ENCODE results near the gene CDKAL1. TPM values are rescaled to one million over a fixed set of nuclear protein-coding genes. Genes with fewer than 3 reads are reported as not detected.

Gene CDKAL1
- total and polyA plus RNA-seq, 2 of the 8 experiments (the other 6 are each of a cell fraction or from before 2014, with no cell fraction given): 8.4 to 24.6 TPM

- TF ChIP-seq CHD7 (IDR thresholded peaks at IDR 0.05; ENCODE audit: insufficient replicate concordance, low read length) (no peak), SAP30 (IDR thresholded peaks at IDR 0.05; ENCODE audit: insufficient read depth, insufficient replicate concordance, low read length) (no peak), SP2 (IDR thresholded peaks at IDR 0.05; ENCODE audit: low read length) (no peak), TCF12 (IDR thresholded peaks at IDR 0.05; ENCODE audit: low read depth, low read length) (no peak), SRF (IDR thresholded peaks at IDR 0.05; ENCODE audit: low read depth, low read length) (no peak), EZH2 (IDR thresholded peaks at IDR 0.05; ENCODE audit: low read depth, low read length, severe bottlenecking) (no peak), SIN3A (conservative IDR thresholded peaks at IDR 0.05 in 1 of 2, IDR thresholded peaks at IDR 0.05 in 1 of 2; ENCODE audit: low read depth in 1 of 2, low read length in 2 of 2) (no peak), POLR2A (IDR thresholded peaks at IDR 0.05; ENCODE audit: control extremely low read depth in 1 of 2, low read depth in 2 of 2, low read length in 2 of 2) (no peak), TBP (IDR thresholded peaks at IDR 0.05; ENCODE audit: low read depth, low read length) (no peak)
- TF ChIP-seq, protein P1, sequence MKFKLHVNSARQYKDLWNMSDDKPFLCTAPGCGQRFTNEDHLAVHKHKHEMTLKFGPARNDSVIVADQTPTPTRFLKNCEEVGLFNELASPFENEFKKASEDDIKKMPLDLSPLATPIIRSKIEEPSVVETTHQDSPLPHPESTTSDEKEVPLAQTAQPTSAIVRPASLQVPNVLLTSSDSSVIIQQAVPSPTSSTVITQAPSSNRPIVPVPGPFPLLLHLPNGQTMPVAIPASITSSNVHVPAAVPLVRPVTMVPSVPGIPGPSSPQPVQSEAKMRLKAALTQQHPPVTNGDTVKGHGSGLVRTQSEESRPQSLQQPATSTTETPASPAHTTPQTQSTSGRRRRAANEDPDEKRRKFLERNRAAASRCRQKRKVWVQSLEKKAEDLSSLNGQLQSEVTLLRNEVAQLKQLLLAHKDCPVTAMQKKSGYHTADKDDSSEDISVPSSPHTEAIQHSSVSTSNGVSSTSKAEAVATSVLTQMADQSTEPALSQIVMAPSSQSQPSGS (IDR thresholded peaks at IDR 0.05; ENCODE audit: low read length): no peak
Observed at GRCh38 chr6:21082091-21082490, 547.8 kb downstream of the CDKAL1 start (continued).

Data from H1 (cell line).